HepG2 (cell line): ENCODE measurements around the gene BACE1-AS. TPM values are rescaled to one million over a fixed set of nuclear protein-coding genes. Genes with fewer than 3 reads are reported as not detected.
A peak's percentile ranks its signal among the peaks of the same experiment; 100 is the strongest.

Experiments
- ATAC-seq: fragments of 200-7000 bp; cut with Tn5 transposase; 3 replicates; pipeline ENCODE4 v1.9.1; 2020; ENCODE audit warnings: mild to moderate bottlenecking, moderate library complexity
- BruUV-seq: library from RNA; stranded (reverse); fragments of 400-500 nt; replicated peaks from 2 replicates; lab custom pipeline; 2021; lab: Mats Ljungman, UMichigan
- CTCF ChIA-PET: fragments of 300-600 bp; formaldehyde crosslinking; extraction: SDS; loops from one replicate; lab custom pipeline; 2021; ENCODE audit warnings: low total read pairs, inconsistent platforms, low intra/inter-chr PET ratio; lab: Yijun Ruan, JAX
- POLR2A ChIA-PET: fragments of 350-600 bp; sonication (Branson Sonifier 250); formaldehyde crosslinking; loops from one replicate; lab custom pipeline; 2020; ENCODE audit warnings: antibody characterized with exemption, inconsistent platforms; lab: Yijun Ruan, JAX
- DNase-seq: peaks from one replicate; pipeline ENCODE4 v3.0.0-alpha.2; 2015; ENCODE audit warnings: low spot score
- FAIRE-seq: peaks from 3 replicates; lab custom pipeline; 2011; peaks lifted over from hg19 to GRCh38; lab: Jason Lieb, UNC
- H2AFZ ChIP-seq: one replicate; pipeline ENCODE4 v1.6.1; 2011; ENCODE audit warnings: low read length, inconsistent platforms
- H3K27ac ChIP-seq: fragments of 300-600 bp; 3 replicates; pipeline ENCODE4 v1.8.0; 2011; ENCODE audit warnings: mixed run types, mild to moderate bottlenecking, mixed read lengths, low read length, inconsistent platforms; ENCODE audit not compliant: insufficient read depth; ENCODE audit errors: extremely low read length
- H3K27me3 ChIP-seq, 2 experiments: fragments of 200-600 bp in 1 of 2; 2 replicates in 1 of 2; 3 replicates in 1 of 2; pipeline versions ENCODE4 v1.6.0 to v1.8.0; 2011; ENCODE audit warnings: low read length in 2 of 2, mild to moderate bottlenecking in 2 of 2, moderate library complexity in 2 of 2, inconsistent platforms in 1 of 2; ENCODE audit not compliant: insufficient read depth in 2 of 2, control insufficient read depth in 1 of 2
- H3K36me3 ChIP-seq, 2 experiments: fragments of 200-600 bp in 1 of 2; replicated peaks in 1 of 2; 2 replicates in 1 of 2; 3 replicates in 1 of 2; pipeline versions ENCODE4 v1.5.1 to v1.8.0; 2011; ENCODE audit warnings: low read length in 2 of 2, inconsistent platforms in 1 of 2; ENCODE audit not compliant: insufficient read depth in 2 of 2, control insufficient read depth in 1 of 2
- H3K4me1 ChIP-seq: 2 replicates; pipeline ENCODE4 v1.5.1; 2012; ENCODE audit warnings: low read length, inconsistent platforms; ENCODE audit not compliant: insufficient read depth
- H3K4me2 ChIP-seq: 2 replicates; pipeline ENCODE4 v1.6.0; 2011; ENCODE audit warnings: low read depth, low read length, inconsistent platforms
- H3K4me3 ChIP-seq, 3 experiments: fragments of 200-600 bp in 1 of 3; sonication (generic), shearing (Covaris generic) in 1 of 3; replicated peaks in 1 of 3; 2 replicates each; pipeline ENCODE4 v1.5.1; 2011 to 2016; ENCODE audit warnings: low read length in 3 of 3, inconsistent platforms in 2 of 3, low read depth in 2 of 3, mild to moderate bottlenecking in 2 of 3, control low read depth in 1 of 3, mixed read lengths in 1 of 3; ENCODE audit not compliant: insufficient read depth in 1 of 3
- H3K79me2 ChIP-seq: one replicate; pipeline ENCODE4 v1.6.1; 2011; ENCODE audit warnings: low read length, inconsistent platforms; ENCODE audit not compliant: insufficient read depth
- H3K9ac ChIP-seq: 2 replicates; pipeline ENCODE4 v1.6.0; 2011; ENCODE audit warnings: mild to moderate bottlenecking, low read depth, low read length, inconsistent platforms; ENCODE audit not compliant: insufficient read depth
- H3K9me3 ChIP-seq: 2 replicates; pipeline ENCODE4 v1.5.1; 2012; ENCODE audit warnings: mild to moderate bottlenecking, low read length
- H4K20me1 ChIP-seq: 2 replicates; pipeline ENCODE4 v1.6.0; 2011; ENCODE audit warnings: inconsistent platforms, mild to moderate bottlenecking, low read length, moderate library complexity; ENCODE audit not compliant: insufficient read depth
- ETV6 ChIP-seq: sonication (generic); formaldehyde crosslinking; conservative IDR thresholded peaks from 2 replicates; pipeline ENCODE4 v1.4.0; 2020; ENCODE audit warnings: missing genetic modification reagents
- KLF6 ChIP-seq: IDR thresholded peaks from 2 replicates; pipeline ENCODE4 v1.8.0; 2016; ENCODE audit warnings: missing biosample characterization, missing genetic modification reagents
- NFRKB ChIP-seq: fragments of 450-650 bp; IDR thresholded peaks from 2 replicates; pipeline ENCODE4 v1.6.1; 2017
- SAP130 ChIP-seq: IDR thresholded peaks from 2 replicates; pipeline ENCODE4 v1.6.1; 2016; ENCODE audit warnings: low read depth
- ZNF275 ChIP-seq: sonication (generic); formaldehyde crosslinking; IDR thresholded peaks from 2 replicates; pipeline ENCODE4 v1.8.0; 2022; ENCODE audit warnings: missing genetic modification reagents, mild to moderate bottlenecking, inconsistent platforms, borderline replicate concordance
- ZNF674 ChIP-seq: sonication (generic); formaldehyde crosslinking; IDR thresholded peaks from 2 replicates; pipeline ENCODE4 v1.5.0; 2020; ENCODE audit warnings: low read depth, mild to moderate bottlenecking, missing genetic modification reagents
- ZSCAN5A ChIP-seq: sonication (generic); formaldehyde crosslinking; IDR thresholded peaks from 2 replicates; pipeline ENCODE4 v1.8.0; 2022; ENCODE audit warnings: mild to moderate bottlenecking, missing genetic modification reagents, borderline replicate concordance
- WGBS: methylation state at CpG from one replicate; pipeline ENCODE4 v1.1.6; 2017; ENCODE audit warnings: low lambda C conversion rate; 5-methylcytosine and 5-hydroxymethylcytosine counted together
- in situ Hi-C: cut with HindIII; loops from 2 replicates; pipeline ENCODE4 v1.10.0; 2017; ENCODE audit warnings: low pct_unique_long_range_greater_than_20kb; ENCODE audit not compliant: extremely low pct_ligation_motif_present
- intact Hi-C: fragments of 100-400 bp; cut with micrococcal nuclease; formaldehyde crosslinking; loops from one replicate; pipeline ENCODE4 v1.10.0; 2022; ENCODE audit not compliant: unreplicated experiment
- polyA plus RNA-seq, 8 experiments: library from polyadenylated mRNA; depleted of rRNA in 3 of 8; stranded (reverse) in 7 of 8; unstranded in 1 of 8; fragments of >200 nt; fragmentation: Illumina TruSeq in 4 of 8; extraction: Trizol in 4 of 8; gene quantifications; 2 replicates each; pipeline versions ENCODE4 v1.2.1 to v1.2.3, GENCODE V29; 2011 to 2016; ENCODE audit warnings: low read depth in 4 of 8, missing spikeins in 1 of 8, mixed read lengths in 1 of 8; ENCODE audit not compliant: insufficient read depth in 1 of 8
- total RNA-seq, 5 experiments: library from RNA; depleted of rRNA; stranded (reverse); fragments of >200 nt; fragmentation: Illumina TruSeq; extraction: Trizol; gene quantifications; 2 replicates each; pipeline ENCODE4 v1.2.3, GENCODE V29; 2016; ENCODE audit warnings: low read depth in 1 of 5
- TF ChIP-seq, protein P1 (sequence below): sonication (generic); formaldehyde crosslinking; IDR thresholded peaks from one replicate; pipeline ENCODE4 v1.5.1; 2020; ENCODE audit warnings: mild to moderate bottlenecking, missing genetic modification reagents; ENCODE audit errors: not compliant biosample characterization

Gene BACE1-AS
- total and polyA plus RNA-seq, 2 of the 13 experiments (the other 11 are each of a cell fraction or from before 2014, with no cell fraction given): 2.0 to 3.9 TPM

DNA sequence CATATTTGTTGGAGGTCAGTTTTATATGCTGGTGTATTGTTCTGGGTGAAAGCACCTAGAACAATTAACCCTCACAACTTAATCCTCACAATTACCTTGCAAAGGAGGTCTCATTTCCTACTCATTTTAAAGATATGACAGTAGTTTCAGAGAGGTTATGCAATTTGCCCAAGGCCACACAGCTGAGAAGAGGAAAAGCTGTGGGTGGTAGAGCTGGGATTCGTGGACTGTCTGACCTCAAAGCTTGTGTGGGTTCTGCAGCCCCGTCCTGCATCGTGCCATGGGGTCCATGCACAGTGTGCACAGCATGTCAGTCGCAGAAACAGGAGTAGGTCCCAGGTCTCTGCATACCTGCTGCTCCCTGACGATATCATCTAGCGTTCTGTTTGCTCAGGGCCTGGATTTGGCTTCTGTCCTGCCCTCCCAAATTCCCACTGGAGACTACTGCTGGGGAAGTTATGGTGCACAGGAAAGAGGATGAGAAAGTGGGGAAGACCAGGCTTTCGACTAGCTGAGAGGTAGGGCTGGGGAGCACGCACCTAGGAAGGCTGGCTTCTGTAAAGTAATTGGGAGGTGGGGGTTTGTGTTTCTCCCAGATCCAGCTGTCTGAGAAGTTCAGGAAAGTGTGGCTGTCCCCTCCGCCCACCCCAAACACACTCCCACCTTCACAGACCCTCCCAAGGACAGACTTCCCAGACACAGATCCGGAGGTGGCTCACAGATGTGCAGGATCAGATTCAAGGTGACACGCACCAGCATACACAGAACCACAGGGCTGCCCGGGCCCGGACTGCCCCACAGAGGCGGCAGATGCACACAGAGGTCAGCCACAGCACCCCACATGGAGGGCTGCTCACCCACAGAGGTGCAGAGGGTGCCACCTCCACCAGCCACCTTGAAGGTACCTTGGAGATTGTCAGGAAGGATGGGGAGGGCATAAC is 23.0 kb downstream of the BACE1-AS start (continued):
- TF ChIP-seq ZSCAN5A: no peak
- no peak for TF ChIP-seq ZNF674 (CRISPR knock-in tag)
- no peak for TF ChIP-seq KLF6 (CRISPR knock-in tag)
- TF ChIP-seq ETV6: no peak
- no peak for TF ChIP-seq NFRKB

- DNase-seq: no peak
- Histone ChIP-seq H3K4me1 (peaks cover 63% of the 10 kb centered on the region), H3K36me3 (no peaks in the 10 kb centered on the region), H3K27me3 (no peaks in the 10 kb centered on the region; a peak in 1 of 5 replicates), H2AFZ (no peak overlapping the region), H3K79me2 (peaks cover 4% of the 10 kb centered on the region), H3K4me3 (peak overlapping the region; percentile 74 to 90 (median 88)), H3K9me3 (no peaks in the 10 kb centered on the region), H3K4me2 (peak overlapping the region; percentile 100), H3K27ac (no peak overlapping the region), H3K9ac (peak overlapping the region; percentile 73), H4K20me1 (no peaks in the 10 kb centered on the region)
- no peak for FAIRE-seq
- CTCF ChIA-PET: no interaction called here
- 5% methylated on average over 10 of the region's 10 CpGs for WGBS
- BruUV-seq: no TSS peak
- in situ Hi-C loops: loop anchor here (5.0 kb wide), 1 partner anchor 83 kb away; the partner anchor contains the start of genes PCSK7 and RNF214
- POLR2A ChIA-PET: interaction anchor here (2.2 to 5.8 kb wide), 2 partner anchors 12 to 13 kb away, joined by 18 to 62 read pairs; partner anchors contain the start of gene CEP164
- intact Hi-C loops: loop anchor here (5.0 kb wide), 1 partner anchor 43 kb away; no protein-coding TSS in a partner anchor
- ATAC-seq: peak; percentile 12
- TF ChIP-seq ZNF275 (CRISPR knock-in tag): no peak
- TF ChIP-seq SAP130 (CRISPR knock-in tag): peak; percentile 17; the same call in 1 of the 2 replicates
- TF ChIP-seq, protein P1, sequence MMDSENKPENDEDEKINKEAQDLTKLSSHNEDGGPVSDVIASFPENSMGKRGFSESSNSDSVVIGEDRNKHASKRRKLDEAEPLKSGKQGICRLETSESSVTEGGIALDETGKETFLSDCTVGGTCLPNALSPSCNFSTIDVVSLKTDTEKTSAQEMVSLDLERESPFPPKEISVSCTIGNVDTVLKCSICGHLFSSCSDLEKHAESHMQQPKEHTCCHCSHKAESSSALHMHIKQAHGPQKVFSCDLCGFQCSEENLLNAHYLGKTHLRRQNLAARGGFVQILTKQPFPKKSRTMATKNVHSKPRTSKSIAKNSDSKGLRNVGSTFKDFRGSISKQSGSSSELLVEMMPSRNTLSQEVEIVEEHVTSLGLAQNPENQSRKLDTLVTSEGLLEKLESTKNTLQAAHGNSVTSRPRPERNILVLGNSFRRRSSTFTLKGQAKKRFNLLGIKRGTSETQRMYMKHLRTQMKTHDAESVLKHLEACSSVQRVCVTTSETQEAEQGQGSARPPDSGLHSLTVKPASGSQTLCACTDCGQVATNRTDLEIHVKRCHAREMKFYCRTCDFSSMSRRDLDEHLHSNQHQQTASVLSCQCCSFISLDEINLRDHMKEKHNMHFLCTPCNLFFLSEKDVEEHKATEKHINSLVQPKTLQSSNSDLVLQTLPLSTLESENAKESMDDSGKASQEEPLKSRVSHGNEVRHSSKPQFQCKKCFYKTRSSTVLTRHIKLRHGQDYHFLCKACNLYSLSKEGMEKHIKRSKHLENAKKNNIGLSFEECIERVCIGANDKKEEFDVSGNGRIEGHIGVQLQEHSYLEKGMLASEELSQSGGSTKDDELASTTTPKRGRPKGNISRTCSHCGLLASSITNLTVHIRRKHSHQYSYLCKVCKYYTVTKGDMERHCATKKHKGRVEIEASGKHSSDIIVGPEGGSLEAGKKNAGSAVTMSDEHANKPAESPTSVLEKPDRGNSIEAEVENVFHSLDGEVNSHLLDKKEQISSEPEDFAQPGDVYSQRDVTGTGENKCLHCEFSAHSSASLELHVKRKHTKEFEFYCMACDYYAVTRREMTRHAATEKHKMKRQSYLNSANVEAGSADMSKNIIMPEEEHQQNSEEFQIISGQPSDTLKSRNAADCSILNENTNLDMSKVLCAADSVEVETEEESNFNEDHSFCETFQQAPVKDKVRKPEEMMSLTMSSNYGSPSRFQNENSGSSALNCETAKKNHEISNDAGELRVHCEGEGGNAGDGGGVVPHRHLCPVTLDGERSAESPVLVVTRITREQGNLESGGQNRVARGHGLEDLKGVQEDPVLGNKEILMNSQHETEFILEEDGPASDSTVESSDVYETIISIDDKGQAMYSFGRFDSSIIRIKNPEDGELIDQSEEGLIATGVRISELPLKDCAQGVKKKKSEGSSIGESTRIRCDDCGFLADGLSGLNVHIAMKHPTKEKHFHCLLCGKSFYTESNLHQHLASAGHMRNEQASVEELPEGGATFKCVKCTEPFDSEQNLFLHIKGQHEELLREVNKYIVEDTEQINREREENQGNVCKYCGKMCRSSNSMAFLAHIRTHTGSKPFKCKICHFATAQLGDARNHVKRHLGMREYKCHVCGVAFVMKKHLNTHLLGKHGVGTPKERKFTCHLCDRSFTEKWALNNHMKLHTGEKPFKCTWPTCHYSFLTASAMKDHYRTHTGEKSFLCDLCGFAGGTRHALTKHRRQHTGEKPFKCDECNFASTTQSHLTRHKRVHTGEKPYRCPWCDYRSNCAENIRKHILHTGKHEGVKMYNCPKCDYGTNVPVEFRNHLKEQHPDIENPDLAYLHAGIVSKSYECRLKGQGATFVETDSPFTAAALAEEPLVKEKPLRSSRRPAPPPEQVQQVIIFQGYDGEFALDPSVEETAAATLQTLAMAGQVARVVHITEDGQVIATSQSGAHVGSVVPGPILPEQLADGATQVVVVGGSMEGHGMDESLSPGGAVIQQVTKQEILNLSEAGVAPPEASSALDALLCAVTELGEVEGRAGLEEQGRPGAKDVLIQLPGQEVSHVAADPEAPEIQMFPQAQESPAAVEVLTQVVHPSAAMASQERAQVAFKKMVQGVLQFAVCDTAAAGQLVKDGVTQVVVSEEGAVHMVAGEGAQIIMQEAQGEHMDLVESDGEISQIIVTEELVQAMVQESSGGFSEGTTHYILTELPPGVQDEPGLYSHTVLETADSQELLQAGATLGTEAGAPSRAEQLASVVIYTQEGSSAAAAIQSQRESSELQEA: peak; percentile 26
Observed at GRCh38 chr11:117314840-117315239, 23.7 kb downstream of the BACE1-AS start.
